Erythroblast (primary cell): ENCODE results near the gene ERN1.

Source experiments
- GATA1 ChIP-seq: IDR thresholded peaks from 2 replicates; pipeline ENCODE4 v1.6.1; 2011; ENCODE audit warnings: low read depth, mild to moderate bottlenecking, control low read depth, low read length, moderate library complexity
- POLR2A ChIP-seq: IDR thresholded peaks from 2 replicates; pipeline ENCODE4 v1.6.1; 2011; ENCODE audit warnings: mild to moderate bottlenecking, low read length

GRCh38 chr17:64065161-64065560 is 64.8 kb downstream of the ERN1 start:
- TF ChIP-seq POLR2A (no peak), GATA1 (no peak)
